HG02642 (cell line): ENCODE data around the gene VWA8.
"Not testable (repeated sequence)": the region's sequence is repeated elsewhere in the genome, so short reads cannot be mapped to it uniquely, and the experiment has no call there.

Experiments
- ATAC-seq: cut with Tn5 transposase; IDR thresholded peaks from one replicate; pipeline ENCODE4 v1.9.1; 2021; ENCODE audit warnings: mild to moderate bottlenecking; ENCODE audit not compliant: unreplicated experiment, poor library complexity

The VWA8 gene

DNA sequence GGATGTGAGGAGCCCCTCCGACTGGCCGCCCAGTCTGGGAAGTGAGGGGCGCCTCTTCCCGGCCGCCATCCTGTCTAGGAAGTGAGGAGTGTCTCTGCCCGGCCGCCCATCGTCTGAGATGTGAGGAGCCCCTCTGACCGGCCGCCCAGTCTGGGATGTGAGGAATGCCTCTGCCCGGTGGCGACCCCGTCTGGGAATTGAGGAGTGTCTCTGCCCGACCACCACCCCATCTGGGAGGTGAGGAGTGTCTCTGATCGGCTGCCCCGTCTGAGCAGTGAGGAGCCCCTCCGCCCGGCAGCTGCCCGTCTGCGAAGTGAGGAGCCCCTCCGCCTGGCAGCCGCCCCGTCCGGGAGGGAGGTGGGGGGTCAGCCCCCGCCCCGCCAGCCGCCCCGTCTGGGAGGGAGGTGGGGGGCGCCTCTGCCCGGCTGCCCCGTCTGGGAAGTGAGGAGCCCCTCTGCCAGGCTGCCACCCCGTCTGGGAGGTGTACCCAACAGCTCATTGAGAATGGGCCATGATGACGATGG is 389.0 kb downstream of the VWA8 start:
- ATAC-seq: not testable (repeated sequence)

DNA sequence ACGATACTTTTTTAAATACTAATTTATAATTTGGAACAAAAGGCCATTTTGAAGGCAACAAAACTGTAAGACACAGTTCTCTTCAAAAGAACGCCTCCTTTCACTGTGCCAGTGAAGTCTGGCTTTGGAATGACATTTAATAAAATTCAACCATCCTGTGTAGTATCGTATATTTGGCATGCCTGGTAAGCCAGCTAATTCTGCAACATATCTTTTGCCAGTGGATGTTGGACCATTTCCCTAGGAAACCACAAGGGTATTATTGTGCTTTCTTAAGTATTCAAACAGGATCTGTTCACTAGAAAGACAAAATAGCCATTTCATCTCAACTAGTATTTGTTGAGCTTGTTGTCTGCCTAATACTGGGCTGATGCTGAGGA is 391.9 kb downstream of the VWA8 start:
- no peak for ATAC-seq

DNA sequence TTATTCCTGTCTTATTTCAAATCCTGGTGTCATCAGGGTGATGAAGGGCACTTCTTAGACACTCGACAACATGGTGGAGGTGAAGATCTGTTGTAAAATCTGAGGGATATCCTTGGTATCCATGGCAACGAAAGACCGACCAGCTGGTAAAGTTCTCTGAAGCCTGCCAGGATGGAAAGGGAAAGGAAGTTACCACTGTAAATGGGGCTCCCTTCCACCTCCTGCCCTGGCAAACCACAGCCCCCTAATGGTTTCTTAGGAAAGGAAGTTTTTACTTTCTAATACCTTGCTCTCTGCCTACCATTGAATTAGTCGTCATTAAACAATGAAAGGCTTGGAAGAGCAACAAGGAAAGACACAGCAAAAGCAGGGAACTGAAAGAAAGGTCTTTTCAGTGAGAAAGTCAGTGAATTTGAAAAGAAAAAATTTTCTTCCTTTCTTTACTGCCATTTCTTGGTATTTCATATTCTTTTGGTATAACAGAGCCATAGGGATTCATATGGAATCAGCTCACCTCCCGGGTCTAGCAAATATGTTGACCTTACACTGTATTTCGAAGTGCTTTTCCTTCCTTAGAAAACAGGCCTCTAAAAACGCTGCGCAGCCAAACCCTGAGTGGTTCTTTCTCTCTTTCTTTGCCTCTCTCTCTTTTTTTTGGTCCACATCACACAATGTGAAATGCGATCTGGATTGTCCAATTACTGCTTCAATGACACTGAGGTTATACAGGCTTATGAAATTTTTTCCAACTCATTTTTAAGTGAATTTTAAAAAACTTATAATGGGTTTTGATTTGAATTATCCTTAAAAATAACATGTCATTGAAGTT is 392.6 kb downstream of the VWA8 start:
- ATAC-seq: no peak

DNA sequence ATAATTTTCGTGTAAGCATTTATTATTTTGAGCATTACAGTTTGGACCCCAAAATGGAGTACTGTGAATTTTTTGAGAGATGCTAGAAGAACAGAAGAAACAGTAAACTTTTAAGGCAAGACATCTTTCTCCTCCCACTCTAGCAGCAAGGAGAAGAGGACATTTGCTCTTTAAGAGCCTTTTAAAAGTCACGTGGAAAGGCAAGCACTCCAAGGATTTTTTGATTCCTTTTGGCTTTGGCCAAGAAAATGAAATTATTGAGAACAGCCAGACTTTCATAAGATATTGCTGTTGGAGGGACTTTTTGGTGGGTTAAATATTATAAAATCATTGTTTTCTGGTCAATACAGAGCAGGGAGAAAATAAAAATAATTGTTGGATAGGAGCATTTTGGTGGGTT is 393.5 kb downstream of the VWA8 start:
- no peak for ATAC-seq

DNA sequence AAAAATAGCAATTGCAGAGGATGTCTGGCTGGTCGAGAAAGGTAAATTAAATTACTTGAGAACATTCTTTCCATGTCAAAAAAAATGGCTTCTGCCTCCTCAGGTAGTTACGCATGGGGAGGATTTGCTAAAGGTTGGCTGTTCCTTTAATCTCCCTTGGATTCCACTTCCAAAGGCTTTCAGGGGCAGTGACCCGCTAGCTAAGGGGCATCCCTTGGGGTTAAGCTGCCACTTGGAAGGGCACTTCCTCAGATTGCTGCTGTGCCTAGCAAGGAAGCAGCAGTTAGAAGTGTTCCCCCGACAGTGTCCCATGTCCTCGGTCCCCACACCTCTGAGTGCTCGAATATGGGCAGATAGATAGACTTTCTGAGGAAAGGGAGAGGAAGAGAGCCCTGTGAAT is 395.1 kb downstream of the VWA8 start:
- no peak for ATAC-seq

DNA sequence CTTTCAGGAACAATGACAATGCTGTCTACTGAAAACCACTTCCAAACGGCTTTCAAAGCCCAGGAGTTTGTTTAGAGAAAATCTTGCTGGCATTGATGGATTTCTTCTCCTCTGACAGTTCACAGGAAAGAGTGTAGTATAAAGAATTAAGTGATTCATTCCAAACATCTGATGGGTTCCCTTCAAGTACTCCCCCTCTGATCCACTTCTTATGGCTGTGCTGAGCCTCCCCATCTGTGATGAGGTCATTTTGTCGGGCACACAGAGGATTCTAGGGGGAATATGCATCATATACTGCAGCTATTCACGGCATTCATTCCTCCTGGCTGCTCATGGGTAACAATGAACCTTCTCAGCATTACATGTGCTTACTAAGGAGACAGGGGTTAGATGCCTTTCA is 395.7 kb downstream of the VWA8 start:
- ATAC-seq: no peak

DNA sequence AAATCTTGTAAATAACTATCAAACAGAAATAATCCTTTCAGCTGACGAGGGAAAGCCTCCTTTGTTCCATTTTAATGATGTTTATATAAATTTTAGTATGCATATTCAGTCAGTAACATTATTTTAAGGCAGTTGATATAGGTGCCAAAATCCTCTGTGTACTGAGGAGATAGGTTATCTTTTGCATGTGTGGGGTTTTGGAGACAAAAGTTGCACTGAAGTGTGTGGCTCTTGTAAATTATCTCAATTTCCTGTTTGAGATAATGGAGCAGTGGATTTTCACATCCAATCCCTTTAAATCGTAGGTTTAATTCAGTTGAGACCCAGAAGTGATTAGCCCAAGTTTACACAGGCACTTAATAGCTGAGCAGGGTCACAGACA is 396.9 kb downstream of the VWA8 start:
- no peak for ATAC-seq

DNA sequence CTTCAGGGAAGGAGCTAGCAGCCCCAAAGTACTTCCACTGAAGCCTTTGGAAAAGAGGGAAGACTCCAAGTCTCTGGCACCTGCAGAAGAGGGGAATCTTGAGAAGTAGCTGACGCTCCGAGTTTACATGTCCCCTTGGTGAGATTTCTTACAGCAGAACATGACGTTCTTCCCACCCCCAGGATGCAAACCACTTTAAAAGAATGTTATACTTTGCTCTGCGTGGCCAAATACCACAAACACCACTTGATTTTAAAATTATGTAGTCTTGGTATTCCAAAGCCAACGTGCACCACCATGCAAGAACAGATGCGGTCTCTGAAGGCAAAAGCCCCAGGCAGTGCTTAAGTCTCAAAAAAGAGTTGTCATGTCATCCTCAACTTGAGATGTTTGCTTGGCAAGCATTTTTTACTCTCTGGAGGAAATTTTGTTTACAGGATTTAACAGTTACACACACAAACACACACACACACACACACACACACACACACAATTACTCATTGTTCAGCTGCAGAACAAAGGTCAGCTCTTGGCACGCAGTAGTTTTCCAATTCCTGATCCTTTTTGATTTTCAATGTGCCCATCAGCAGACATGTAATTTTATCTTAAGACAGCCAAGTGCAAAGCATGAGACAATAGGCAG is 397.4 kb downstream of the VWA8 start:
- no peak for ATAC-seq

DNA sequence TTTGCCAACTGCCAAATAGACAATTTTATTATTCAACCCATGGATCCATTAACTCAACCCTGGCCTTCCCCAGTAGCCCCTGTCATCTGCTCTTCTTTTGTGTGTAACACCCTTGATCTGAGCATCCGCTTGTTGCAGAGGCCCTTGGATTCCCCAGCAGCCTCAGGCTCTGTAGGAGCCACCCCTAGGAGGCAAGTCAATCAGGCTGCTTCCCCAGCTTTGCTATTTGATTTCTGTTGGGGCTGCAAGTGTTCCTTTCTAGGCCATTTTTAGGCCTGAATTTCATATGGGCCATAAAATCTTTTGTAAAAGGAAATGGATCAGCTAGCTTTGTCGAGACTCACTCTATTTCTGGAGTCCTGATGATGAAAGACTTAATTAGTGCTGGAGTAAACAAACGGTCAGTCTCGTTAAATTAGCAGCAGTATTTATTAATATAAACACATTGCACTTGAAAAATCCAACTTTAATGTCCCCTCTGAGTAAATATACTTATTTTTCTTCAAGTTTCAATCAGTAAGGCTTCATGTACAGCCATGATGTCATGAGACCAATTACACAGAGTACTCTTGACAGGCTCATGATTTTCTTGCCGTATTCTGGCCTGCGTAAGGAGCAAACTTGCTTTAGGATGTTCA is 398.2 kb downstream of the VWA8 start:
- ATAC-seq: no peak

DNA sequence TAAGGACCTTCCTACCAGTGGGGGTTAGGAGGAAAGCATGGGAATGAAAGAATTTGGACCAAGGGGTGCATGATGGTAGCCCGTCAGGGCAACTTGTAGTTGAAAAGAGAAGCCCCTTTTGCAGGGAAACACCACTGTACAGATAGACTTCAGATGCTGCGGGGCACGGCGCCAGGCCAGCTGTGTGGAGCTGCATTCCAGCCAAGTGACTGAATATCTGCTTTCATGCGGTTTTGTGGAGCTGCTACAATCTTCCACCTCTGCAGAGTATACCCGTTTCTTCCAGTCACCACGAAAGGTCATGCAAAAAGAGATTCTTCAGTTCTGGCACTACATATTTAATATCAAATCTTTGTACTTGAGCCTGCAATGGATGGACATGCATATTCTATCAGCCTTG is 398.8 kb downstream of the VWA8 start:
- ATAC-seq: no peak

DNA sequence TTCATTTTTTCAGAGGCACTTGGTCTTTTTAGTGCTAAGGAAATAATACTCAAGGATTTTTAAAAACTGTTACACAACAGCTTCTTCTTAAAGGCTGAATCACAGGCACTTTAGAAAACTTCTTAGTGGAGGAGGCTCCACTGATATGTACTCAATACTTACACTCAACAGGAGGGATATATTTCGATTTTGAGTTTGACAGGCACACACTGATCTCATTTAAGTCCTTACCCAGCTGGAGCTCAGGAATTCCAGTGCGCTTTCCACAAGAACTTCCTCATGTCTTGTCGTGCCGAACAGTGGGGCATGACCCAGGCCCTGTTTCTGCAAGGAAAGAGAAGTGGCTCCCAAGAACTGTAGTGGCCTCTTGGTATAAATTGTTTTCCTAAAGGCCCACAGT is 399.7 kb downstream of the VWA8 start:
- ATAC-seq: no peak

DNA sequence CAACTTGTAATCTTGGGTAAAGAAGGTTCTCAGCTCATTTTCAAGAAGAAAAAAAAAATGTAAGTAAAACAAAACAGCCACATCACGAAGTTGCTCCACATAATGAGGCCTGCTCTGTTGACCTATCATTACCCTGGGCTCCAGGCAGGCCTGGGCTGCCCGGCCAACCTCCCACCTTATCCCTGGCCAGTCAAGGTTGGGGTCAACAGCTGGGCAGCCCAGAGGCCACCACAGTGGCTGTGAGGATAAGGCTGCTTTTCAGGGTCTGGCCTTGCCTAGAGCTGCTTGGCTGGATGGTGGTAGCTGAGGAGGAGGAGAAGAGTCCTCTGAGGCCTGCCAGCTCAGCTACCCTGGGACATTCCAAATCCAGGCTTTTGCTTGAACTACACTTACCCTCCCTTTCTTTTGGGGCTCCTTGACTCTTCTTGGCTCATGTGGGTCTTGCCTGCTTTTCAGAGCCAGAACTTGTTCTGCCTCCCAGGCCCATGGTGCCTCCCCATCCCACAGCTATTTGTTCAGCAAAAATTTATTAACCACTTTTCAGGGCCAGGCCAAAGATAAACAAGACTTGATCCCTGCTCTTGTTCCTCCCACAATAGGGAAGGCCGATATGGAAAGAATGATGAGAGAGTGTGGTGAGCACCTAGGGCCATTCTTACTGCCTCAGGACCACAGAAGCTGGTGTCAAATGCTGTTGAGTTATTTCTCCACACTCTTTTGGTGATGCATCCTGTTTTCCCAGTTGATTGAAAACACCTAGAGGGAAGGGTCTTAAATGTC is 401.9 kb downstream of the VWA8 start:
- no peak for ATAC-seq

DNA sequence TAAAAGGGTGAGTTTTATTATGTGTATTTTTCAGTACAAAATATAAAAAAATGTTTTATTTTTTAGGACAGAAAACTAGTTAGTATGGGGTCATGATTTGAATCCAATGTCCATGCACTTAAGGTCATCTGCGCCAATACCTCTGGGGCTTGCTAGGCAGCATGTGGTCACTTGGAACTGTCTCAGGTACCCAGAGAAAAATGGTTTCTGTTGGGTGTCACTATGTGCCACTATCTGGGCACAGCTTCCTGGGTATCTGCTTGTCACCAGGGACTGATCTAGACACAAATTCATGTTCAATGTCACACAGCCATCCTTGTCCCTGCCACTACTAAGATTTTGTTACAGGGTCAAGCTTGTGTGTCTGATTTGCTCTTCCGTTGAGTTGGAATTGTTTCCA is 403.2 kb downstream of the VWA8 start:
- ATAC-seq: no peak

DNA sequence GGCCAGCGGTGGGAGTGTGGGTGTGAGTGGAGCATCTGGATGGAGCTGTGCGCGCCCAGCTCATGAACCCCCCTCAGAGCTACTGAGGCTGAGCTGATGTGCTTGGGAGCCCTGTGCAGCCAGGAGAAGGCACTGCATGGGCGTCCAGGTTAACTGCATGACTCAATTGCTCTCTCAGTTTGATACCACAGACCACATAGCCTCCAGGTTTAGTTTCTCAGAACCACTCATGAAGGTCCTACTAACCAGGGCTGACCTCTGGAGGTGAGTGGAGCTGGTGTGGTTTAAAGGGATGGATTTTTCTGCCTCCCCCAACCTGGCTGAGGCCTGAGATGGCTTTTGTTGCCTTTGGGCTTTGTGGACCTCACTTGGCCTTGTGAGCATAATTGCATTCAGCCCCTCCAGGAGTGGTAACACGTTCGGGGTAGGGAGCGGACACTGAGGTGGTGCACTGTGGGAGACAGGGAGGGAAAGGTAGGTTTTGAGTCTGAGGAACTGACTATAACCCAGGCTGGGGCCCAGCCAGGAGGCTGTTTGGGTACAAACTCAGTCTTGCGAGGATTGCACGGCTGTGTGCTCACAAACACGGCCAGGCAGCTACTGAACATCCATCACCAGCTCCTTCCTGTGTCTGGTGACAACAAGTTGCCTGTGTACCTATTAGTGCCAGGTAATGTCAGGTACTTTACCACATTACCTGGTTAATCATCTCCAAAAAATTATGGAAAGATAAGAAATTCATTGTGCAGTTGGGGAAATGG is 406.1 kb downstream of the VWA8 start:
- ATAC-seq: peak; percentile 92

DNA sequence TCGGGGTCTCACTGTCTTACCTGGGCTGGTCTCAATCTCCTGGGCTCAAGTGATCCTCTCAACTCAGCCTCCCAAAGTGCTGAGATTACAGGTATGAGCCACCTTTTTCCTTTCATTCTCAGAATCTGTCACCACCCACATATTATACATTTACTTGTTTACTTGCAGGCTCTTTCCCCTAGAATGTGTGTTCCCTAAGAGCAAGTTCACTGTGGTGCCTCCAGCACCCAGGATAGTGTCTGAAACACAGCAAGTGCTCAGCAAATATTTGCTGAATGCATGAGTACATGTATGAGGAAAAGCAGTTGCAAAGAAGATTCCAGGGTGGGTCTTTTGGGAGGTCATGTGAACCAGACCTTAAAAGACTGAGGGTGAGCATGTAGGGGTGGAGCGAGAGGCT is 406.7 kb downstream of the VWA8 start:
- peak; percentile 19 for ATAC-seq

DNA sequence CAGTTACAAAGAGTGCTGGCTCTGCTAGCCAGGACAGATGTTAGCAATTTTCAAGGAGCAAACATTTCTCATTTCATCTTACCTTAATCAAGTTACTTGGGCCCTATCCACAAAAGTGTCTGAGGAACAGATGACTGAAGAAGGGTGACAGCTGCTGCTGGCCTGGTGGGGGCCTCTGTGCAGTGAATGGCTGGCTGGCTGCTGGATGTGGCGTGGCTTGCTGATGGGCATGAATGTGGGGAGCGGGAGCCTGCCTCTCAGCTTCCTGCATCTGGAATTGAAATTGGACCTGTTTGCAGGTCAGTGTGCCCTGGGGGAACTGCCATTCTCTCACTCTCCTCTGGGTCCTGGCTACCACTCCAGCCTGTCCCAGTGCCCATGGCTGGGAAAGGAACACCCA is 408.9 kb downstream of the VWA8 start:
- ATAC-seq: no peak

DNA sequence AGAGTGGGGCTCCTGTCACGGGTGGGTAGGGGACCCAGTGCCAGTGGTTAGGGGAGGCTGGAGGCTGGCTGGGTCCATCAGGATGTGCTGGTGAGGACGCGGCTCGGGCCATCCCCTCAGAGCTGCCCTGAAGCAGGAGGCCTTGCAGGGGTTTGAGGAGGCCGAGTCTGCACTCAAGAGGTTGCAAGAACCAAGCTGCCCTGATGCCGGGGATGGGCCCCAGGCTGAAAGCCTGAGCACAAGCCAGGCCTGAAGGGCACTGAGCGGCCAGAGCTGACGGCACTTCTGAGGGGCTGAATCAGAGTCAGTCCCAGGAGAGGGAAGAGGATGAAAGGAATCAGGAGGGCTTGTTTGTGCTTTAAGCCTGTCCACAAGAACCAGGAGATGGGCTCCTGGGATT is 410.6 kb downstream of the VWA8 start:
- ATAC-seq: no peak

DNA sequence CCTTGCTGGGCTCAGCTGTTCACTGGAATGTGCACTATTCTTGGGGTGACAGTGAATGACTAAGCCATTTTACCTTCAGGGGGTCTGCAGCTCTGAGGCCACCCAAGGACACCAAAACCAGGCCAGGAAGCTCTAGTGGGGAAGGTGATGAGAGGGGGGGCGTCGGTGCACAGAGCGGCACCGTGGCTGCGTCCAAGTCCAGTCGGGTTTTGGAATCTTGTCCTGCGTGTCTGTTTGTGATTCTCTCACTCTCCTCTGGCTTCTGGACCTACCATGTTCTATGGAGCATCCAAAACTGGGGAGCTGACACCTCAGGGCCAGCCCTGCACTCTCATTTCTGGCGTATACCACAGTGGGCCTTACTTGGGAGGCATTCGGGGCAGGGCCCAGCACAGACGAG is 411.4 kb downstream of the VWA8 start:
- ATAC-seq: no peak

DNA sequence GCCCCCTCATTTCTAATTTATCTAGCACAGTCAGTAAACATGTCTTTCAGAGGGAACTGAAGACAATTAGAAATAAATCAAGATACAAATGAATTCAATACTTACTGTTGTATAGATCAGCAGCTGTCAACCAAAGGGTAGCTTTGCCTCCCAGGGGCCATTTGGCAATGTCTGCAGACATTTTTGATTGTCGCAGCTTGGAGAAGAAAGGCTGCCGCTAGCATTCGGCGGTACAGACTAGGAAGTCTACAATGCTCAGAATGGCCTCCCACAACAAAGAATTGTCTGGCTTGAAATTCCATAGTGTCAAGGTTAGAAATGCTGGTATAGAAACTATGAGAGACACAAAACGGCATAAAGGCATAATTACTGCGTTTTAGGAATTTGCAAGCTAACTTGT is 412.0 kb downstream of the VWA8 start:
- ATAC-seq: no peak

DNA sequence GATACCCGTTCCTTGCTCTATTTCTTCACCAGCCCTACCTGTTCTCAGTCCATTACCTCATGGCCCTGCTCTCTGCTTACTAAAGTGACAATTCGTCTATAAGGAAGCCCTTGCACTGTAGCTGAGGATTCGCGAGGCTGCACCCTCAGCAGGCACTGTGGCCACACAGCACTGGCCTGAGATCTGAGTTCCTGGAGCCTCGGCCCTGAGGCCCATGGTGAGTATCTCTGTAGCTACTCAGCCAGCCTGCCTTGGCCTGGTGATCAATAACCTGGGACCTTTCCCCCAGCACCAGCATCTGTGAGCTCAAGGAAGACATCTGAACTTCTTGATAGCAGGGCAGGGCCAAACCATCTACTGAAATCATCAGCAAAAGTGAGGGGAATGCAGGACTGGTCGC is 412.9 kb downstream of the VWA8 start:
- ATAC-seq: no peak
